H9 (cell line): ENCODE measurements around the gene TBC1D1. TPM values are rescaled to one million over a fixed set of nuclear protein-coding genes. Genes with fewer than 3 reads are reported as not detected.

Experiments
- DNase-seq: peaks from one replicate; pipeline ENCODE4 v3.0.0-alpha.2; 2017
- H2AFZ ChIP-seq: one replicate; pipeline ENCODE4 v1.6.1; 2013; ENCODE audit warnings: mild to moderate bottlenecking, low read length, control low read depth, moderate library complexity
- H2AK5ac ChIP-seq: 2 replicates; pipeline ENCODE4 v1.6.1; 2013; ENCODE audit warnings: low read length, control low read depth, mixed read lengths; ENCODE audit not compliant: insufficient read length
- H2BK120ac ChIP-seq: one replicate; pipeline ENCODE4 v1.6.1; 2013; ENCODE audit warnings: low read depth, mild to moderate bottlenecking, low read length, control low read depth, inconsistent platforms; ENCODE audit not compliant: poor library complexity, severe bottlenecking
- H2BK12ac ChIP-seq: 2 replicates; pipeline ENCODE4 v1.6.1; 2013; ENCODE audit warnings: low read length, control low read depth, mixed read lengths, low read depth; ENCODE audit not compliant: insufficient read length
- H2BK15ac ChIP-seq: 2 replicates; pipeline ENCODE4 v1.6.1; 2013; ENCODE audit warnings: low read depth, low read length, control low read depth
- H2BK20ac ChIP-seq: one replicate; pipeline ENCODE4 v1.6.1; 2013; ENCODE audit warnings: low read depth, mild to moderate bottlenecking, low read length, control low read depth, inconsistent platforms; ENCODE audit not compliant: poor library complexity, severe bottlenecking
- H2BK5ac ChIP-seq: 2 replicates; pipeline ENCODE4 v1.6.1; 2013; ENCODE audit warnings: low read length, control low read depth, mixed read lengths; ENCODE audit not compliant: insufficient read length
- H3K14ac ChIP-seq: 2 replicates; pipeline ENCODE4 v1.6.1; 2013; ENCODE audit warnings: low read length, control low read depth; ENCODE audit not compliant: insufficient read depth
- H3K18ac ChIP-seq: 2 replicates; pipeline ENCODE4 v1.6.1; 2013; ENCODE audit warnings: low read depth, mild to moderate bottlenecking, mixed read lengths, low read length, control low read depth; ENCODE audit not compliant: insufficient read length
- H3K23ac ChIP-seq: 2 replicates; pipeline ENCODE4 v1.6.1; 2013; ENCODE audit warnings: low read length, control low read depth, mixed read lengths, low read depth; ENCODE audit not compliant: insufficient read length
- H3K23me2 ChIP-seq: 2 replicates; pipeline ENCODE4 v1.6.1; 2013; ENCODE audit warnings: low read depth, mild to moderate bottlenecking, mixed read lengths, low read length, control low read depth; ENCODE audit not compliant: insufficient read length, poor library complexity, severe bottlenecking
- H3K27ac ChIP-seq: 2 replicates; pipeline ENCODE4 v1.5.1; 2013; ENCODE audit warnings: low read length, control low read depth, mixed read lengths, low read depth; ENCODE audit not compliant: insufficient read length
- H3K27me3 ChIP-seq: 2 replicates; pipeline ENCODE4 v1.6.1; 2013; ENCODE audit warnings: low read length, control low read depth, inconsistent platforms; ENCODE audit not compliant: insufficient read depth
- H3K4ac ChIP-seq: 2 replicates; pipeline ENCODE4 v1.6.1; 2013; ENCODE audit warnings: low read depth, mild to moderate bottlenecking, control low read depth, inconsistent platforms, low read length, moderate library complexity
- H3K4me1 ChIP-seq: 2 replicates; pipeline ENCODE4 v1.6.1; 2013; ENCODE audit warnings: low read length, control low read depth, inconsistent platforms; ENCODE audit not compliant: insufficient read depth
- H3K4me2 ChIP-seq: 2 replicates; pipeline ENCODE4 v1.6.1; 2013; ENCODE audit warnings: low read length, control low read depth, mixed read lengths; ENCODE audit not compliant: insufficient read length, insufficient read depth
- H3K56ac ChIP-seq: 2 replicates; pipeline ENCODE4 v1.6.1; 2013; ENCODE audit warnings: low read depth, mild to moderate bottlenecking, mixed read lengths, low read length, control low read depth; ENCODE audit not compliant: insufficient read length
- H3K79me1 ChIP-seq: 2 replicates; pipeline ENCODE4 v1.6.1; 2013; ENCODE audit warnings: low read depth, mild to moderate bottlenecking, moderate library complexity, low read length, control low read depth, inconsistent platforms; ENCODE audit not compliant: insufficient read depth, poor library complexity, severe bottlenecking
- H3K79me2 ChIP-seq: 2 replicates; pipeline ENCODE4 v1.6.1; 2013; ENCODE audit warnings: low read length, control low read depth, inconsistent platforms; ENCODE audit not compliant: insufficient read depth
- H3K9ac ChIP-seq: 2 replicates; pipeline ENCODE4 v1.6.1; 2013; ENCODE audit warnings: low read length, control low read depth, mixed read lengths; ENCODE audit not compliant: insufficient read length; ENCODE audit errors: extremely low read depth
- H3K9me3 ChIP-seq: one replicate; pipeline ENCODE4 v1.6.1; 2013; ENCODE audit warnings: low read depth, low read length, inconsistent platforms; ENCODE audit not compliant: control insufficient read depth
- H3T11ph ChIP-seq: one replicate; pipeline ENCODE4 v1.6.1; 2013; ENCODE audit warnings: mild to moderate bottlenecking, low read length, control low read depth, inconsistent platforms
- H4K20me1 ChIP-seq: one replicate; pipeline ENCODE4 v1.6.1; 2013; ENCODE audit not compliant: control insufficient read depth, insufficient read length, insufficient read depth
- H4K5ac ChIP-seq: 2 replicates; pipeline ENCODE4 v1.6.1; 2013; ENCODE audit warnings: low read depth, mild to moderate bottlenecking, mixed read lengths, low read length, control low read depth; ENCODE audit not compliant: insufficient read length
- H4K8ac ChIP-seq: replicated peaks from 2 replicates; pipeline ENCODE4 v1.6.1; 2013; ENCODE audit warnings: low read length, control low read depth, mixed read lengths, low read depth; ENCODE audit not compliant: insufficient read length
- H4K91ac ChIP-seq: 2 replicates; pipeline ENCODE4 v1.6.1; 2013; ENCODE audit warnings: low read depth, mild to moderate bottlenecking, moderate library complexity, mixed read lengths, low read length, control low read depth; ENCODE audit not compliant: insufficient read length
- H3K27ac Mint-ChIP-seq, 3 experiments: 2 replicates in 2 of 3; 3 replicates in 1 of 3; pipeline ENCODE4 v1.8.0; 2020 to 2021; ENCODE audit warnings: mixed read lengths in 3 of 3, mild to moderate bottlenecking in 1 of 3, moderate library complexity in 1 of 3
- H3K27me3 Mint-ChIP-seq: 2 replicates; pipeline ENCODE4 v1.8.0; 2021; ENCODE audit warnings: low read depth, mild to moderate bottlenecking, moderate library complexity, mixed read lengths
- H3K36me3 Mint-ChIP-seq, 3 experiments: 2 replicates in 2 of 3; 3 replicates in 1 of 3; pipeline ENCODE4 v1.8.0; 2020 to 2021; ENCODE audit warnings: low read depth in 3 of 3, mixed read lengths in 3 of 3; ENCODE audit not compliant: insufficient read depth in 1 of 3
- H3K4me1 Mint-ChIP-seq, 2 experiments: 2 replicates each; pipeline ENCODE4 v1.8.0; 2020; ENCODE audit warnings: mixed read lengths in 2 of 2
- H3K4me3 Mint-ChIP-seq, 2 experiments: 2 replicates in 1 of 2; 3 replicates in 1 of 2; pipeline ENCODE4 v1.8.0; 2020 to 2021; ENCODE audit warnings: mild to moderate bottlenecking in 2 of 2, mixed read lengths in 2 of 2, moderate library complexity in 1 of 2
- H3K9me3 Mint-ChIP-seq, 2 experiments: 2 replicates in 1 of 2; 3 replicates in 1 of 2; pipeline ENCODE4 v1.8.0; 2020; ENCODE audit warnings: mild to moderate bottlenecking in 2 of 2, mixed read lengths in 2 of 2, moderate library complexity in 1 of 2
- WGBS: extraction: QIAGEN DNeasy Blood & Tissue Kit; methylation state at CpG from one replicate; pipeline ENCODE4 v1.1.7; 2013; ENCODE audit warnings: missing lambda C conversion rate, low lambda C conversion rate, mixed read lengths; ENCODE audit not compliant: insufficient read length; ENCODE audit errors: extremely low coverage; 5-methylcytosine and 5-hydroxymethylcytosine counted together
- total RNA-seq: library from RNA; stranded (reverse); gene quantifications from 2 replicates; pipeline ENCODE4 v1.2.1, GENCODE V29; 2021
- TF ChIP-seq, protein P1 (sequence below): fragments of 200-600 bp; sonication (generic); conservative IDR thresholded peaks from 3 replicates; pipeline ENCODE4 v1.8.0; 2021; ENCODE audit warnings: antibody characterized with exemption, mild to moderate bottlenecking

The TBC1D1 gene
- total RNA-seq, 1 experiment from 2014 or later = 109 TPM

- H2AFZ ChIP-seq = no peak overlapping the region
- DNase-seq = no peak
- H3K23me2 ChIP-seq = no peaks in the 10 kb centered on the region
- H3T11ph ChIP-seq = no peak overlapping the region
- no peak overlapping the region for H3K9ac ChIP-seq
- H3K27me3 ChIP-seq = no peaks in the 10 kb centered on the region
- H3K9me3 Mint-ChIP-seq = no peaks in the 10 kb centered on the region
- H2BK15ac ChIP-seq = no peak overlapping the region
- H3K79me2 ChIP-seq = peaks cover 2% of the 10 kb centered on the region; the same call in 1 of the 2 replicates
- H4K5ac ChIP-seq = no peak overlapping the region
- H3K27me3 Mint-ChIP-seq = no peaks in the 10 kb centered on the region
- TF ChIP-seq, protein P1, sequence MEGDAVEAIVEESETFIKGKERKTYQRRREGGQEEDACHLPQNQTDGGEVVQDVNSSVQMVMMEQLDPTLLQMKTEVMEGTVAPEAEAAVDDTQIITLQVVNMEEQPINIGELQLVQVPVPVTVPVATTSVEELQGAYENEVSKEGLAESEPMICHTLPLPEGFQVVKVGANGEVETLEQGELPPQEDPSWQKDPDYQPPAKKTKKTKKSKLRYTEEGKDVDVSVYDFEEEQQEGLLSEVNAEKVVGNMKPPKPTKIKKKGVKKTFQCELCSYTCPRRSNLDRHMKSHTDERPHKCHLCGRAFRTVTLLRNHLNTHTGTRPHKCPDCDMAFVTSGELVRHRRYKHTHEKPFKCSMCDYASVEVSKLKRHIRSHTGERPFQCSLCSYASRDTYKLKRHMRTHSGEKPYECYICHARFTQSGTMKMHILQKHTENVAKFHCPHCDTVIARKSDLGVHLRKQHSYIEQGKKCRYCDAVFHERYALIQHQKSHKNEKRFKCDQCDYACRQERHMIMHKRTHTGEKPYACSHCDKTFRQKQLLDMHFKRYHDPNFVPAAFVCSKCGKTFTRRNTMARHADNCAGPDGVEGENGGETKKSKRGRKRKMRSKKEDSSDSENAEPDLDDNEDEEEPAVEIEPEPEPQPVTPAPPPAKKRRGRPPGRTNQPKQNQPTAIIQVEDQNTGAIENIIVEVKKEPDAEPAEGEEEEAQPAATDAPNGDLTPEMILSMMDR = no peak
- H3K14ac ChIP-seq = no peak overlapping the region
- no peak overlapping the region for H3K23ac ChIP-seq
- no peak overlapping the region for H2BK120ac ChIP-seq
- H4K8ac ChIP-seq = no peak overlapping the region
- H2BK5ac ChIP-seq = no peak overlapping the region
- H3K4me1 ChIP-seq = peaks cover 8% of the 10 kb centered on the region; the same call in 1 of the 2 replicates
- no CpG with 5 or more reads among the region's 5 CpGs for WGBS
- H3K36me3 Mint-ChIP-seq = peaks cover 0 to 7% (median 5%) of the 10 kb centered on the region in 3 experiments; a peak in 5 of 7 replicates
- no peaks in the 10 kb centered on the region for H3K9me3 ChIP-seq
- no peaks in the 10 kb centered on the region for H3K79me1 ChIP-seq
- no peak overlapping the region for H3K4me2 ChIP-seq
- H2AK5ac ChIP-seq = no peak overlapping the region
- no peak overlapping the region for H2BK20ac ChIP-seq
- H4K20me1 ChIP-seq = no peaks in the 10 kb centered on the region
- H3K4me3 Mint-ChIP-seq = no peak overlapping the region
- no peak overlapping the region for H2BK12ac ChIP-seq
- H3K56ac ChIP-seq = no peak overlapping the region
- peak overlapping the region in 1 of 3 experiments; percentile 63; a peak in 2 of 7 replicates for H3K27ac Mint-ChIP-seq
- peaks cover 46 to 63% of the 10 kb centered on the region in 2 experiments for H3K4me1 Mint-ChIP-seq
- H3K27ac ChIP-seq = no peak overlapping the region
- no peak overlapping the region for H4K91ac ChIP-seq
- no peak overlapping the region for H3K18ac ChIP-seq
- H3K4ac ChIP-seq = no peak overlapping the region
Measured at GRCh38 chr4:37995299-37995821, 104.5 kb downstream of the TBC1D1 start.
